ENCODE measurements around the gene GH2.

Gene GH2

GRCh38 chr17:63836811-63837210 is 44.9 kb downstream of the GH2 start (continued):
- TF ChIP-seq, protein P1, sequence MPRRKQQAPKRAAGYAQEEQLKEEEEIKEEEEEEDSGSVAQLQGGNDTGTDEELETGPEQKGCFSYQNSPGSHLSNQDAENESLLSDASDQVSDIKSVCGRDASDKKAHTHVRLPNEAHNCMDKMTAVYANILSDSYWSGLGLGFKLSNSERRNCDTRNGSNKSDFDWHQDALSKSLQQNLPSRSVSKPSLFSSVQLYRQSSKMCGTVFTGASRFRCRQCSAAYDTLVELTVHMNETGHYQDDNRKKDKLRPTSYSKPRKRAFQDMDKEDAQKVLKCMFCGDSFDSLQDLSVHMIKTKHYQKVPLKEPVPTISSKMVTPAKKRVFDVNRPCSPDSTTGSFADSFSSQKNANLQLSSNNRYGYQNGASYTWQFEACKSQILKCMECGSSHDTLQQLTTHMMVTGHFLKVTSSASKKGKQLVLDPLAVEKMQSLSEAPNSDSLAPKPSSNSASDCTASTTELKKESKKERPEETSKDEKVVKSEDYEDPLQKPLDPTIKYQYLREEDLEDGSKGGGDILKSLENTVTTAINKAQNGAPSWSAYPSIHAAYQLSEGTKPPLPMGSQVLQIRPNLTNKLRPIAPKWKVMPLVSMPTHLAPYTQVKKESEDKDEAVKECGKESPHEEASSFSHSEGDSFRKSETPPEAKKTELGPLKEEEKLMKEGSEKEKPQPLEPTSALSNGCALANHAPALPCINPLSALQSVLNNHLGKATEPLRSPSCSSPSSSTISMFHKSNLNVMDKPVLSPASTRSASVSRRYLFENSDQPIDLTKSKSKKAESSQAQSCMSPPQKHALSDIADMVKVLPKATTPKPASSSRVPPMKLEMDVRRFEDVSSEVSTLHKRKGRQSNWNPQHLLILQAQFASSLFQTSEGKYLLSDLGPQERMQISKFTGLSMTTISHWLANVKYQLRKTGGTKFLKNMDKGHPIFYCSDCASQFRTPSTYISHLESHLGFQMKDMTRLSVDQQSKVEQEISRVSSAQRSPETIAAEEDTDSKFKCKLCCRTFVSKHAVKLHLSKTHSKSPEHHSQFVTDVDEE (CRISPR knock-in tag; IDR thresholded peaks at IDR 0.05) = no peak
- TF ChIP-seq RARB (CRISPR knock-in tag; IDR thresholded peaks at IDR 0.05) (no peak), ZC3H10 (CRISPR knock-in tag; IDR thresholded peaks at IDR 0.05) (no peak), CREB5 (CRISPR knock-in tag; IDR thresholded peaks at IDR 0.05; ENCODE audit: low read depth) (no peak), ZFP30 (CRISPR knock-in tag; IDR thresholded peaks at IDR 0.05) (no peak)

GRCh38 chr17:63835167-63835720 is 46.5 kb downstream of the GH2 start:
- ATAC-seq = no peak
- TF ChIP-seq ZC3H10 (CRISPR knock-in tag; IDR thresholded peaks at IDR 0.05) = no peak
- no peak for TF ChIP-seq SNAI2 (CRISPR knock-in tag; IDR thresholded peaks at IDR 0.05)
- TF ChIP-seq GLIS3 (CRISPR knock-in tag; IDR thresholded peaks at IDR 0.05) = no peak
- no peak for TF ChIP-seq BACH2 (CRISPR knock-in tag; IDR thresholded peaks at IDR 0.05; ENCODE audit: borderline replicate concordance)
- TF ChIP-seq ZFP30 (CRISPR knock-in tag; IDR thresholded peaks at IDR 0.05) = no peak
- TF ChIP-seq ZNF565 (CRISPR knock-in tag; conservative IDR thresholded peaks at IDR 0.05; ENCODE audit: low read depth) = no peak
- no peak for TF ChIP-seq TCF4 (CRISPR knock-in tag; IDR thresholded peaks at IDR 0.05; ENCODE audit: borderline replicate concordance)
- no peak for TF ChIP-seq POU6F1 (CRISPR knock-in tag; IDR thresholded peaks at IDR 0.05; ENCODE audit: borderline replicate concordance, low read depth)
- TF ChIP-seq ISL1 (CRISPR knock-in tag; IDR thresholded peaks at IDR 0.05) = no peak
- TF ChIP-seq RARB (CRISPR knock-in tag; IDR thresholded peaks at IDR 0.05) = no peak
- TF ChIP-seq ZFP3 (CRISPR knock-in tag; IDR thresholded peaks at IDR 0.05) = no peak
- TF ChIP-seq ZNF8 (CRISPR knock-in tag; IDR thresholded peaks at IDR 0.05) = no peak

- peak; percentile 94 for ATAC-seq
- no peak for TF ChIP-seq ZC3H10 (CRISPR knock-in tag; IDR thresholded peaks at IDR 0.05)
- TF ChIP-seq BACH2 (CRISPR knock-in tag; IDR thresholded peaks at IDR 0.05; ENCODE audit: borderline replicate concordance) = no peak
- no peak for TF ChIP-seq ARNTL (CRISPR knock-in tag; IDR thresholded peaks at IDR 0.05; ENCODE audit: borderline replicate concordance, low read depth)
- TF ChIP-seq ESRRG (CRISPR knock-in tag; IDR thresholded peaks at IDR 0.05) = no peak
- TF ChIP-seq RARB (CRISPR knock-in tag; IDR thresholded peaks at IDR 0.05) = no peak
- TF ChIP-seq, protein P2, sequence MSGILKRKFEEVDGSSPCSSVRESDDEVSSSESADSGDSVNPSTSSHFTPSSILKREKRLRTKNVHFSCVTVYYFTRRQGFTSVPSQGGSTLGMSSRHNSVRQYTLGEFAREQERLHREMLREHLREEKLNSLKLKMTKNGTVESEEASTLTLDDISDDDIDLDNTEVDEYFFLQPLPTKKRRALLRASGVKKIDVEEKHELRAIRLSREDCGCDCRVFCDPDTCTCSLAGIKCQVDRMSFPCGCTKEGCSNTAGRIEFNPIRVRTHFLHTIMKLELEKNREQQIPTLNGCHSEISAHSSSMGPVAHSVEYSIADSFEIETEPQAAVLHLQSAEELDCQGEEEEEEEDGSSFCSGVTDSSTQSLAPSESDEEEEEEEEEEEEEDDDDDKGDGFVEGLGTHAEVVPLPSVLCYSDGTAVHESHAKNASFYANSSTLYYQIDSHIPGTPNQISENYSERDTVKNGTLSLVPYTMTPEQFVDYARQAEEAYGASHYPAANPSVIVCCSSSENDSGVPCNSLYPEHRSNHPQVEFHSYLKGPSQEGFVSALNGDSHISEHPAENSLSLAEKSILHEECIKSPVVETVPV (CRISPR knock-in tag; IDR thresholded peaks at IDR 0.05) = no peak
- TF ChIP-seq CREB5 (CRISPR knock-in tag; IDR thresholded peaks at IDR 0.05; ENCODE audit: low read depth) = no peak; the same call in 1 of the 2 replicates
- TF ChIP-seq SNAI2 (CRISPR knock-in tag; IDR thresholded peaks at IDR 0.05) = no peak
- no peak for TF ChIP-seq ZFP30 (CRISPR knock-in tag; IDR thresholded peaks at IDR 0.05)
- no peak for TF ChIP-seq TCF4 (CRISPR knock-in tag; IDR thresholded peaks at IDR 0.05; ENCODE audit: borderline replicate concordance)
- TF ChIP-seq, protein P1 (CRISPR knock-in tag; IDR thresholded peaks at IDR 0.05) = no peak
- no peak for TF ChIP-seq PPARA (CRISPR knock-in tag; IDR thresholded peaks at IDR 0.05; ENCODE audit: borderline replicate concordance)
- TF ChIP-seq ZNF565 (CRISPR knock-in tag; conservative IDR thresholded peaks at IDR 0.05; ENCODE audit: low read depth) = no peak
- no peak for TF ChIP-seq POU6F1 (CRISPR knock-in tag; IDR thresholded peaks at IDR 0.05; ENCODE audit: borderline replicate concordance, low read depth)
- TF ChIP-seq CSDC2 (CRISPR knock-in tag; IDR thresholded peaks at IDR 0.05) = no peak
- TF ChIP-seq ZNF70 (CRISPR knock-in tag; IDR thresholded peaks at IDR 0.05) = no peak
- no peak for TF ChIP-seq OSR1 (CRISPR knock-in tag; IDR thresholded peaks at IDR 0.05)
- no peak for TF ChIP-seq ZFP3 (CRISPR knock-in tag; IDR thresholded peaks at IDR 0.05)
Measured at GRCh38 chr17:63834431-63835166, 47.1 kb downstream of the GH2 start.
